GM12874 (cell line): ENCODE results near the gene TTC39A.

Experiments
- CTCF ChIP-seq: IDR thresholded peaks from 2 replicates; pipeline ENCODE4 v1.5.1; 2011; ENCODE audit warnings: low read depth, mild to moderate bottlenecking, control low read depth, low read length, moderate library complexity; ENCODE audit not compliant: insufficient read depth

The TTC39A gene

GRCh38 chr1:51336711-51337110 lies 6.3 kb upstream of the TTC39A start:
- TF ChIP-seq CTCF = no peak

- TF ChIP-seq CTCF = no peak
Observed at GRCh38 chr1:51336004-51336403, 5.6 kb upstream of the TTC39A start.

- TF ChIP-seq CTCF = no peak
Observed at GRCh38 chr1:51331206-51332100, 1.1 kb upstream of the TTC39A start.

GRCh38 chr1:51329443-51330325 lies 678 bp downstream of the TTC39A start:
- no peak for TF ChIP-seq CTCF

GRCh38 chr1:51328926-51329325 lies 1.4 kb downstream of the TTC39A start:
- no peak for TF ChIP-seq CTCF

- TF ChIP-seq CTCF = no peak
Observed at GRCh38 chr1:51328279-51328678, 2.1 kb downstream of the TTC39A start.

- no peak for TF ChIP-seq CTCF
Observed at GRCh38 chr1:51327386-51327785, 3.0 kb downstream of the TTC39A start.
